ENCODE data around the gene NTNG1.

DNA sequence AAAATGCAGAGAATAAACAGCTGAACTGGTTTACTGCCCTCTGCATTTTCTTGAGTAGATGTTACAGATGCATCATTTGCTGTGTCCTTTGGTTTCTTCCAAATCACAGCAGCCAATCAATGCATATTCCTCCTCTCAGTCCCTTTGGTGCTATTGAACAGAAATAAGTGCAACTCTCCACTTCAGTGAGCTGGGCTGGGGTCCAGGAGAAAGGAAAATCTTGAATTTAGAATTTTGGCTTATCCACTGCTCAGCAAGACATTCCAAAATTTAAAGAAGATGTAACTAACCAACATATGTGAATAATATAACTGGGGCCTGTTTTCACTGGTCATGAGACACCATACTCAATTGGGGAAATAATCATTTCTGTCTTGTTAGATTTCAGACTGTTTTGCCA lies 45.2 kb upstream of the NTNG1 start:
- no peak for TF ChIP-seq TEAD4 (IDR thresholded peaks at IDR 0.05; ENCODE audit: low read depth, low read length)
- TF ChIP-seq, protein P1, sequence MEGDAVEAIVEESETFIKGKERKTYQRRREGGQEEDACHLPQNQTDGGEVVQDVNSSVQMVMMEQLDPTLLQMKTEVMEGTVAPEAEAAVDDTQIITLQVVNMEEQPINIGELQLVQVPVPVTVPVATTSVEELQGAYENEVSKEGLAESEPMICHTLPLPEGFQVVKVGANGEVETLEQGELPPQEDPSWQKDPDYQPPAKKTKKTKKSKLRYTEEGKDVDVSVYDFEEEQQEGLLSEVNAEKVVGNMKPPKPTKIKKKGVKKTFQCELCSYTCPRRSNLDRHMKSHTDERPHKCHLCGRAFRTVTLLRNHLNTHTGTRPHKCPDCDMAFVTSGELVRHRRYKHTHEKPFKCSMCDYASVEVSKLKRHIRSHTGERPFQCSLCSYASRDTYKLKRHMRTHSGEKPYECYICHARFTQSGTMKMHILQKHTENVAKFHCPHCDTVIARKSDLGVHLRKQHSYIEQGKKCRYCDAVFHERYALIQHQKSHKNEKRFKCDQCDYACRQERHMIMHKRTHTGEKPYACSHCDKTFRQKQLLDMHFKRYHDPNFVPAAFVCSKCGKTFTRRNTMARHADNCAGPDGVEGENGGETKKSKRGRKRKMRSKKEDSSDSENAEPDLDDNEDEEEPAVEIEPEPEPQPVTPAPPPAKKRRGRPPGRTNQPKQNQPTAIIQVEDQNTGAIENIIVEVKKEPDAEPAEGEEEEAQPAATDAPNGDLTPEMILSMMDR (IDR thresholded peaks at IDR 0.05; ENCODE audit: control extremely low read depth in 1 of 3, insufficient read depth in 1 of 3, low read depth in 1 of 3, low read length in 3 of 3), result no peak
- no peak for TF ChIP-seq POLR2AphosphoS5 (IDR thresholded peaks at IDR 0.05; ENCODE audit: low read depth, low read length)
